Endothelial cell (in vitro differentiated cells): ENCODE data around the gene ALS2CL. TPM values are rescaled to one million over a fixed set of nuclear protein-coding genes. Genes with fewer than 3 reads are reported as not detected.

Experiments
- DNase-seq: peaks from one replicate; pipeline ENCODE4 v3.0.0; 2021; ENCODE audit warnings: low spot score
- H3K27ac Mint-ChIP-seq: one replicate; pipeline ENCODE4 v1.8.0; 2021; ENCODE audit warnings: mixed read lengths, inconsistent platforms; ENCODE audit not compliant: unreplicated experiment
- H3K27me3 Mint-ChIP-seq: one replicate; pipeline ENCODE4 v1.8.0; 2021; ENCODE audit warnings: mild to moderate bottlenecking, moderate library complexity, mixed read lengths, inconsistent platforms; ENCODE audit not compliant: unreplicated experiment
- H3K36me3 Mint-ChIP-seq: one replicate; pipeline ENCODE4 v1.8.0; 2021; ENCODE audit warnings: mild to moderate bottlenecking, low read depth, mixed read lengths, inconsistent platforms; ENCODE audit not compliant: unreplicated experiment
- H3K4me1 Mint-ChIP-seq: one replicate; pipeline ENCODE4 v1.8.0; 2021; ENCODE audit warnings: mild to moderate bottlenecking, mixed read lengths, inconsistent platforms; ENCODE audit not compliant: unreplicated experiment
- H3K4me3 Mint-ChIP-seq: one replicate; pipeline ENCODE4 v1.8.0; 2021; ENCODE audit warnings: mild to moderate bottlenecking, mixed read lengths, inconsistent platforms; ENCODE audit not compliant: unreplicated experiment
- H3K9me3 Mint-ChIP-seq: one replicate; pipeline ENCODE4 v1.8.0; 2021; ENCODE audit warnings: mixed read lengths, inconsistent platforms; ENCODE audit not compliant: unreplicated experiment
- CTCF ChIP-seq: fragments of 200-600 bp; sonication (generic); IDR thresholded peaks from one replicate; pipeline ENCODE4 v1.5.0; 2021; ENCODE audit warnings: antibody characterized with exemption; ENCODE audit not compliant: unreplicated experiment
- total RNA-seq: library from RNA; stranded (reverse); fragmentation: NEBNext Ultra II Directional; extraction: Animal tissue kit (Norgen Biotek cat#: 25700); gene quantifications from one replicate; pipeline ENCODE4 v1.2.1, GENCODE V29; 2021; ENCODE audit not compliant: unreplicated experiment

ALS2CL gene
- total RNA-seq, 1 donor from 2014 or later: 5.6 TPM

- Mint-ChIP-seq H3K27ac (no peak overlapping the region), H3K4me1 (peaks cover 8% of the 10 kb centered on the region), H3K4me3 (no peak overlapping the region), H3K9me3 (no peaks in the 10 kb centered on the region), H3K36me3 (peaks cover 6% of the 10 kb centered on the region), H3K27me3 (peaks cover 4% of the 10 kb centered on the region)
- no peak for DNase-seq
- TF ChIP-seq CTCF: no peak
Measured at GRCh38 chr3:46709721-46710120, 16.2 kb upstream of the ALS2CL start.

GRCh38 chr3:46709157-46709654 is 15.7 kb upstream of the ALS2CL start:
- H3K4me1 Mint-ChIP-seq: peaks cover 8% of the 10 kb centered on the region
- DNase-seq: no peak
- peaks cover 6% of the 10 kb centered on the region for H3K36me3 Mint-ChIP-seq
- H3K9me3 Mint-ChIP-seq: no peaks in the 10 kb centered on the region
- peaks cover 3% of the 10 kb centered on the region for H3K27me3 Mint-ChIP-seq
- H3K4me3 Mint-ChIP-seq: no peak overlapping the region
- no peak overlapping the region for H3K27ac Mint-ChIP-seq
- no peak for TF ChIP-seq CTCF

- Mint-ChIP-seq H3K36me3 (peaks cover 6% of the 10 kb centered on the region), H3K4me3 (no peak overlapping the region), H3K27ac (no peak overlapping the region), H3K27me3 (peaks cover 3% of the 10 kb centered on the region), H3K4me1 (peaks cover 8% of the 10 kb centered on the region), H3K9me3 (no peaks in the 10 kb centered on the region)
- no peak for TF ChIP-seq CTCF
- no peak for DNase-seq
Measured at GRCh38 chr3:46708401-46709156, 15.1 kb upstream of the ALS2CL start.

GRCh38 chr3:46707601-46708011 is 14.1 kb upstream of the ALS2CL start:
- Mint-ChIP-seq H3K4me1 (peaks cover 8% of the 10 kb centered on the region), H3K9me3 (no peaks in the 10 kb centered on the region), H3K4me3 (no peak overlapping the region), H3K27ac (no peak overlapping the region), H3K27me3 (peaks cover 3% of the 10 kb centered on the region), H3K36me3 (no peaks in the 10 kb centered on the region)
- DNase-seq: no peak
- TF ChIP-seq CTCF: no peak
